RWPE1 (cell line): ENCODE results near the gene METTL25.

ENCODE experiments used
- CTCF ChIA-PET: fragments of 350-600 bp; sonication (Branson Sonifier 250); formaldehyde crosslinking; extraction: SDS; loops from one replicate; lab custom pipeline; 2021; lab: Yijun Ruan, JAX
- POLR2A ChIA-PET: fragments of 400-600 bp; formaldehyde crosslinking; extraction: SDS; loops from one replicate; lab custom pipeline; 2020; ENCODE audit warnings: antibody characterized with exemption; ENCODE audit not compliant: low non-redundant PET; lab: Yijun Ruan, JAX
- DNase-seq: peaks from one replicate; pipeline ENCODE4 v3.0.0; 2012; ENCODE audit warnings: low spot score
- H3K27ac ChIP-seq: fragments of 450-650 bp; 2 replicates; pipeline ENCODE4 v1.5.1; 2017
- CTCF ChIP-seq: fragments of 450-650 bp; conservative IDR thresholded peaks from 2 replicates; pipeline ENCODE4 v1.5.1; 2017; ENCODE audit warnings: low read depth, mild to moderate bottlenecking

The METTL25 gene

GRCh38 chr12:82411546-82412230, 53.4 kb downstream of the METTL25 start:
- DNase-seq = no peak
- no peak overlapping the region for H3K27ac ChIP-seq
- POLR2A ChIA-PET = no interaction called here
- CTCF ChIA-PET = no interaction called here
- TF ChIP-seq CTCF = no peak

GRCh38 chr12:82412246-82412645, 53.9 kb downstream of the METTL25 start:
- ChIA-PET CTCF (no interaction called here), POLR2A (no interaction called here)
- no peak for DNase-seq
- TF ChIP-seq CTCF = no peak
- no peak overlapping the region for H3K27ac ChIP-seq

- POLR2A ChIA-PET = no interaction called here
- no peak for TF ChIP-seq CTCF
- CTCF ChIA-PET = no interaction called here
- DNase-seq = no peak
- no peak overlapping the region for H3K27ac ChIP-seq
Measured at GRCh38 chr12:82414044-82414443, 55.7 kb downstream of the METTL25 start.

GRCh38 chr12:82414926-82415325, 56.6 kb downstream of the METTL25 start:
- CTCF ChIA-PET = interaction anchor here (0.5 to 0.7 kb wide), 2 partner anchors 56 to 189 kb away, joined by 3 read pairs; no protein-coding TSS in a partner anchor
- POLR2A ChIA-PET = no interaction called here

GRCh38 chr12:82415402-82415801, 57.1 kb downstream of the METTL25 start:
- TF ChIP-seq CTCF = no peak
- POLR2A ChIA-PET = no interaction called here
- H3K27ac ChIP-seq = no peak overlapping the region
- CTCF ChIA-PET = interaction anchor here (0.5 kb wide), 1 partner anchor 189 kb away, joined by 3 read pairs; no protein-coding TSS in a partner anchor
- no peak for DNase-seq

More at GRCh38 chr12:82414926-82415325, 56.6 kb downstream of the METTL25 start:
- DNase-seq = no peak
- no peak for TF ChIP-seq CTCF
- H3K27ac ChIP-seq = no peak overlapping the region

- no peak for TF ChIP-seq CTCF
- POLR2A ChIA-PET = no interaction called here
- CTCF ChIA-PET = interaction anchor here (0.6 kb wide), 1 partner anchor 38 kb away, joined by 4 read pairs; no protein-coding TSS in a partner anchor
- H3K27ac ChIP-seq = no peak overlapping the region
- DNase-seq = no peak
Measured at GRCh38 chr12:82425241-82425640, 66.9 kb downstream of the METTL25 start.
